Measurements from ENCODE around the gene CTNND1. TPM values are rescaled to one million over a fixed set of nuclear protein-coding genes. Genes with fewer than 3 reads are reported as not detected.

CTNND1 gene
- polyA plus RNA-seq, 4 donors, result 62.2 to 195 (median 119) TPM

DNA sequence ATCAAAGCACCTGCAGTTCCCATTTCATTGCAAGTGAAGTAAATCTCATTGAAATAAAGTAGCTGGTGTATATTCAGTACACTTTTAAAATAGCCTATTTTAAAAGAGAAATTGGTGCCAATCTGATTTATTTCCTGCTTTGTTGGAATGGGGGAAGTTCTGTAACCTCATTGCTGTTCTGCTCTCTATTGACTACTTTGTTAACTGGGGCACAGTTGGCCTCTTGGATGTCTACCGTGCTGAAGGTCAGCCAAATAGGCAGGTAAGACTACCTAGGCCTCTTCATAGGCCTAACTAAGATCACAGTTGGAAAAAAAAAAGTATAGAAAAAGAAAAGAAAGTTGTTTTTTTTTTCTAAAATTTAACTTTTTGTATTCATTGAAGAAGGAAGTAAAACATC, 9.2 kb downstream of the CTNND1 start:
- no peak overlapping the region for H3K27ac ChIP-seq (ENCODE audit: low read depth in 1 of 3, low read length in 2 of 3)
- DNase-seq (peak in 1 of 2 donors; percentile 36), FAIRE-seq (no peak)
- H3K4me3 ChIP-seq (ENCODE audit: low read depth in 1 of 3, low read length in 3 of 3), result no peak overlapping the region
- H3K4me1 ChIP-seq (ENCODE audit: control insufficient read depth in 3 of 3, insufficient read depth in 2 of 3, low read depth in 1 of 3, low read length in 2 of 3), result peaks cover 12 to 20% (median 16%) of the 10 kb centered on the region in 3 donors
- 0 to 36% (median 15%) methylated on average over 1 of the region's 1 CpG for WGBS, 3 donors
- H3K9me3 ChIP-seq (ENCODE audit: control insufficient read depth in 2 of 2, insufficient read depth in 1 of 2, low read depth in 1 of 2, low read length in 1 of 2), result no peaks in the 10 kb centered on the region
- H3K27me3 ChIP-seq (ENCODE audit: control insufficient read depth in 3 of 3, insufficient read depth in 3 of 3, low read length in 3 of 3), result no peaks in the 10 kb centered on the region
- H3K36me3 ChIP-seq (ENCODE audit: control insufficient read depth in 3 of 3, insufficient read depth in 2 of 3, low read depth in 1 of 3, low read length in 3 of 3), result peaks cover 0 to 6% (median 5%) of the 10 kb centered on the region in 3 donors

DNA sequence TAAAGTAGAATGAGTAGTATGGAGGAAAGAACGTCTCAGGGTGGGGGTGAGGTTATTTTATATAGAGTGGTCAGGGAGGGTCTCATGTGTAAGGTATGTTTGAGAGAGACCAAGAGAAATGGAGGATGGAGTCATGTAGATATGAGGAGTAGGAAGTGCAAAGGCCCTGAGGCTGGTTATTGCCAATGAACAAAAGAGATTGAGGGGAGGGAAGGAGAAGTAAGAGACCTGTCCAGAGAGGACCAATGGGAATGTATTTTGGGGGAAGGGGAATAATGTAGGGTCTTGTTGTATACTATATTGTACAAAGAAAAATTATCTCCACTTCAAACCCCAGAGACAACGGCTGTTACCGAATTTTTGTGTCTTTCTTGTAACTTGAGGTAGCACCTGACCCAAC, 9.8 kb downstream of the CTNND1 start:
- Histone ChIP-seq H3K27ac (ENCODE audit: low read depth in 1 of 3, low read length in 2 of 3) (no peak overlapping the region), H3K4me3 (ENCODE audit: low read depth in 1 of 3, low read length in 3 of 3) (no peak overlapping the region), H3K27me3 (ENCODE audit: control insufficient read depth in 3 of 3, insufficient read depth in 3 of 3, low read length in 3 of 3) (no peaks in the 10 kb centered on the region), H3K9me3 (ENCODE audit: control insufficient read depth in 2 of 2, insufficient read depth in 1 of 2, low read depth in 1 of 2, low read length in 1 of 2) (no peaks in the 10 kb centered on the region), H3K36me3 (ENCODE audit: control insufficient read depth in 3 of 3, insufficient read depth in 2 of 3, low read depth in 1 of 3, low read length in 3 of 3) (peaks cover 0 to 5% (median 5%) of the 10 kb centered on the region in 3 donors), H3K4me1 (ENCODE audit: control insufficient read depth in 3 of 3, insufficient read depth in 2 of 3, low read depth in 1 of 3, low read length in 2 of 3) (peaks cover 17 to 23% (median 22%) of the 10 kb centered on the region in 3 donors)
- FAIRE-seq (no peak), DNase-seq (no peak)
- WGBS, 3 donors, result 87 to 90% (median 89%) methylated on average over 3 of the region's 3 CpGs

DNA sequence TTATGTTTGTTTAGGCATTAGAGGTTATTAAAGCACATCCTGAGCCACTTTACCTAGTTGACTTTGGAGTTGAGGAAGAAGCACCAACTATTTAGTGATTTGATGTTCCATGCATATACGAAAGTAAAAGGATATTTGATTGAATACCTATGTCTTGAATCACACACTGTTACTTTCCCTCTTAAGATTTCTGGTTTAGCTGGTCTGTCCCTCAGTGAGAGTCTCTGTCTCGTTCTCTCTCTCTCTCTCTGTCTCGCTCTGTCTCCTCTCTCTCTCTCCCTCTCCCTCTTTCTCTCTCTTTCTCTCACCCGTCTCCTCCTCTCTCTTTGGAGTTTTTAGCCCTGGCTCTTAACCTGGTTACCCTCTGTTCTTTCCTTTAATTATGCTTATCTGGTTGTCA, 11.0 kb downstream of the CTNND1 start:
- peaks cover 18 to 34% (median 33%) of the 10 kb centered on the region in 3 donors for H3K4me1 ChIP-seq (ENCODE audit: control insufficient read depth in 3 of 3, insufficient read depth in 2 of 3, low read depth in 1 of 3, low read length in 2 of 3)
- no peak for FAIRE-seq
- no peaks in the 10 kb centered on the region for H3K27me3 ChIP-seq (ENCODE audit: control insufficient read depth in 3 of 3, insufficient read depth in 3 of 3, low read length in 3 of 3)
- 55 to 68% (median 61%) methylated on average over 4 of the region's 4 CpGs for WGBS, 3 donors
- H3K27ac ChIP-seq (ENCODE audit: low read depth in 1 of 3, low read length in 2 of 3), result no peak overlapping the region
- peaks cover 0 to 5% (median 2%) of the 10 kb centered on the region in 3 donors for H3K36me3 ChIP-seq (ENCODE audit: control insufficient read depth in 3 of 3, insufficient read depth in 2 of 3, low read depth in 1 of 3, low read length in 3 of 3)
- no peak for DNase-seq
- no peak overlapping the region for H3K4me3 ChIP-seq (ENCODE audit: low read depth in 1 of 3, low read length in 3 of 3)
- H3K9me3 ChIP-seq (ENCODE audit: control insufficient read depth in 2 of 2, insufficient read depth in 1 of 2, low read depth in 1 of 2, low read length in 1 of 2), result no peaks in the 10 kb centered on the region

GRCh38 chr11:57773026-57773598, 11.5 kb downstream of the CTNND1 start:
- H3K27ac ChIP-seq (ENCODE audit: low read depth in 1 of 3, low read length in 2 of 3), result no peak overlapping the region
- peaks cover 0 to 5% (median 2%) of the 10 kb centered on the region in 3 donors for H3K36me3 ChIP-seq (ENCODE audit: control insufficient read depth in 3 of 3, insufficient read depth in 2 of 3, low read depth in 1 of 3, low read length in 3 of 3)
- H3K9me3 ChIP-seq (ENCODE audit: control insufficient read depth in 2 of 2, insufficient read depth in 1 of 2, low read depth in 1 of 2, low read length in 1 of 2), result no peaks in the 10 kb centered on the region
- 54 to 70% (median 57%) methylated on average over 5 of the region's 5 CpGs for WGBS, 3 donors
- H3K4me3 ChIP-seq (ENCODE audit: low read depth in 1 of 3, low read length in 3 of 3), result no peak overlapping the region
- H3K4me1 ChIP-seq (ENCODE audit: control insufficient read depth in 3 of 3, insufficient read depth in 2 of 3, low read depth in 1 of 3, low read length in 2 of 3), result peaks cover 18 to 40% (median 36%) of the 10 kb centered on the region in 3 donors
- FAIRE-seq (no peak), DNase-seq (peak in 1 of 2 donors; percentile 41)
- no peaks in the 10 kb centered on the region for H3K27me3 ChIP-seq (ENCODE audit: control insufficient read depth in 3 of 3, insufficient read depth in 3 of 3, low read length in 3 of 3)

GRCh38 chr11:57775491-57775890, 13.9 kb downstream of the CTNND1 start:
- DNase-seq (no peak), FAIRE-seq (no peak)
- H3K27me3 ChIP-seq (ENCODE audit: control insufficient read depth in 3 of 3, insufficient read depth in 3 of 3, low read length in 3 of 3), result no peaks in the 10 kb centered on the region
- H3K36me3 ChIP-seq (ENCODE audit: control insufficient read depth in 3 of 3, insufficient read depth in 2 of 3, low read depth in 1 of 3, low read length in 3 of 3), result peaks cover 0 to 9% (median 2%) of the 10 kb centered on the region in 3 donors
- no peaks in the 10 kb centered on the region for H3K9me3 ChIP-seq (ENCODE audit: control insufficient read depth in 2 of 2, insufficient read depth in 1 of 2, low read depth in 1 of 2, low read length in 1 of 2)
- H3K4me3 ChIP-seq (ENCODE audit: low read depth in 1 of 3, low read length in 3 of 3), result no peak overlapping the region
- H3K4me1 ChIP-seq (ENCODE audit: control insufficient read depth in 3 of 3, insufficient read depth in 2 of 3, low read depth in 1 of 3, low read length in 2 of 3), result peaks cover 21 to 59% (median 47%) of the 10 kb centered on the region in 3 donors
- H3K27ac ChIP-seq (ENCODE audit: low read depth in 1 of 3, low read length in 2 of 3), result peak overlapping the region; percentile 86 to 95 (median 86)
- WGBS, 3 donors, result 36 to 43% (median 38%) methylated on average over 5 of the region's 5 CpGs

DNA sequence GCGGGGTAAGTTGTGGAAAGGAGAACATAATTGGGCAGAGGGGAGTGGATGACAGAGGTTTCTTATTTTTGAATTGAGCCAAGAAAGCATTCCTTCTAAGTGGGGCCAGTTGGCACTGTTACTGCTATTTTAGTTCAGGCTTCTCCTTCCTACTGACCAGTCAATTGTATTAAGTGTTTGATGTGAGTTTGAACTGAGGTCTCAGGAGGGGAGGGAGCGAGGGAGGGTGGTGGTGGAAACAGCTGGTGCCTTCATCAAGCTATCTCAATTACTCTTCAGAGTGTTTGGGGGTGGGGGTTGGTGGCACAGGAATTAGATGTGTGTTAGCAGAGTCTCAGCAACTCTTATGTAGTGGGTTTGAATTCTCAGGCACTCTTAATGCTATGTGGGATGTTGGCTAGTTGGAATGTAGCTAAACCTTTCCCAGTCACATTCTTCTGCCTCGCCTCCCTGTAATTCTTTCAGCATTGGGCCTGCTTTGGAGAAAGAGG, 14.5 kb downstream of the CTNND1 start:
- no peak for FAIRE-seq
- peak overlapping the region; percentile 86 to 95 (median 86) for H3K27ac ChIP-seq (ENCODE audit: low read depth in 1 of 3, low read length in 2 of 3)
- no peaks in the 10 kb centered on the region for H3K9me3 ChIP-seq (ENCODE audit: control insufficient read depth in 2 of 2, insufficient read depth in 1 of 2, low read depth in 1 of 2, low read length in 1 of 2)
- no peaks in the 10 kb centered on the region for H3K27me3 ChIP-seq (ENCODE audit: control insufficient read depth in 3 of 3, insufficient read depth in 3 of 3, low read length in 3 of 3)
- no peak for DNase-seq
- H3K4me3 ChIP-seq (ENCODE audit: low read depth in 1 of 3, low read length in 3 of 3), result no peak overlapping the region
- WGBS, 3 donors, result 48 to 51% (median 49%) methylated on average over 3 of the region's 3 CpGs
- peaks cover 0 to 12% (median 2%) of the 10 kb centered on the region in 3 donors for H3K36me3 ChIP-seq (ENCODE audit: control insufficient read depth in 3 of 3, insufficient read depth in 2 of 3, low read depth in 1 of 3, low read length in 3 of 3)
- peaks cover 21 to 65% (median 47%) of the 10 kb centered on the region in 3 donors for H3K4me1 ChIP-seq (ENCODE audit: control insufficient read depth in 3 of 3, insufficient read depth in 2 of 3, low read depth in 1 of 3, low read length in 2 of 3)

DNA sequence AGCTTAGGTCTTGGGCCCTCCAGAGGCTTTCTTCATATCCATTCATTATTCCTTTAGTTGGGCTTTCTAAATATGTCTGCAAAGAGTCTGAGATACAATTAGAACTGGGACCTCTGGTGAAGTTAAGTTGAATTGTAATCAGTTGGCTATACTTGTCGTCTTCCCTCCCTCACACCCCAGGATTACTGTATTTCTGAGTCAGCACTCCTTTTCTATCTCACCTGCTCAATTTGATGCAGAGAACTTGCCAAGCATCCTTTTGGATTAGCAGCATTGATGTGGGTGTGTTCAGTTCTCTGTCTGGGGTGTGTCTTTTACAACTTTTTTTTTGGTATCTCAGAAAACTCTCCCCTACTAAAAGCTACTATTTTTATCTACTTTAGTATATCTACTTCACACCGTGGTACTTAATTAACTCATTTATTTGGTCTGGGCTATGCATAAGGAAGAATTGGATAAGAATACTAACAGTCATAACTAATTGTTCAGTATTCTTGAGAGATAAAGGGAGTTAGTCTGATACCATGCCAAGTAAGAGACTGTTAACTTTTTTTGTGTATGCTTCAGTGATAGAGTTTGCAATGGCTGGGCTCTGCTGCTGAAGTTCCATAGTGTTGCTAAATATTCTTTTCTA, 15.1 kb downstream of the CTNND1 start:
- Histone ChIP-seq H3K27me3 (ENCODE audit: control insufficient read depth in 3 of 3, insufficient read depth in 3 of 3, low read length in 3 of 3) (no peaks in the 10 kb centered on the region), H3K4me3 (ENCODE audit: low read depth in 1 of 3, low read length in 3 of 3) (no peak overlapping the region), H3K9me3 (ENCODE audit: control insufficient read depth in 2 of 2, insufficient read depth in 1 of 2, low read depth in 1 of 2, low read length in 1 of 2) (no peaks in the 10 kb centered on the region), H3K27ac (ENCODE audit: low read depth in 1 of 3, low read length in 2 of 3) (peak overlapping the region; percentile 89 to 98 (median 95)), H3K36me3 (ENCODE audit: control insufficient read depth in 3 of 3, insufficient read depth in 2 of 3, low read depth in 1 of 3, low read length in 3 of 3) (peaks cover 0 to 16% (median 2%) of the 10 kb centered on the region in 3 donors), H3K4me1 (ENCODE audit: control insufficient read depth in 3 of 3, insufficient read depth in 2 of 3, low read depth in 1 of 3, low read length in 2 of 3) (peaks cover 23 to 71% (median 51%) of the 10 kb centered on the region in 3 donors)
- FAIRE-seq (no peak), DNase-seq (no peak)
- 21 to 35% (median 29%) methylated on average over 2 of the region's 2 CpGs for WGBS, 3 donors

- peak overlapping the region; percentile 89 to 98 (median 95) for H3K27ac ChIP-seq (ENCODE audit: low read depth in 1 of 3, low read length in 2 of 3)
- DNase-seq (peak; percentile 92 to 97), FAIRE-seq (no peak)
- H3K9me3 ChIP-seq (ENCODE audit: control insufficient read depth in 2 of 2, insufficient read depth in 1 of 2, low read depth in 1 of 2, low read length in 1 of 2), result no peaks in the 10 kb centered on the region
- H3K27me3 ChIP-seq (ENCODE audit: control insufficient read depth in 3 of 3, insufficient read depth in 3 of 3, low read length in 3 of 3), result no peaks in the 10 kb centered on the region
- 15 to 26% (median 24%) methylated on average over 3 of the region's 3 CpGs for WGBS, 3 donors
- peaks cover 20 to 79% (median 51%) of the 10 kb centered on the region in 3 donors for H3K4me1 ChIP-seq (ENCODE audit: control insufficient read depth in 3 of 3, insufficient read depth in 2 of 3, low read depth in 1 of 3, low read length in 2 of 3)
- peaks cover 0 to 16% (median 0%) of the 10 kb centered on the region in 3 donors for H3K36me3 ChIP-seq (ENCODE audit: control insufficient read depth in 3 of 3, insufficient read depth in 2 of 3, low read depth in 1 of 3, low read length in 3 of 3)
- peak overlapping the region in 1 of 3 donors; percentile 26 for H3K4me3 ChIP-seq (ENCODE audit: low read depth in 1 of 3, low read length in 3 of 3)
These were observed 16.3 kb downstream of the CTNND1 start for GRCh38 chr11:57777969-57778317.
